Inflammatory macrophage treated with lipopolysaccharide for 4 hours (primary cell): ENCODE data around the gene ZNF341.
"Not testable (repeated sequence)": the region's sequence is repeated elsewhere in the genome, so short reads cannot be mapped to it uniquely, and the experiment has no call there.

Experiments used
- DNase-seq: peaks from one replicate; pipeline ENCODE4 v3.0.0-alpha.2; 2020

ZNF341 gene

DNA sequence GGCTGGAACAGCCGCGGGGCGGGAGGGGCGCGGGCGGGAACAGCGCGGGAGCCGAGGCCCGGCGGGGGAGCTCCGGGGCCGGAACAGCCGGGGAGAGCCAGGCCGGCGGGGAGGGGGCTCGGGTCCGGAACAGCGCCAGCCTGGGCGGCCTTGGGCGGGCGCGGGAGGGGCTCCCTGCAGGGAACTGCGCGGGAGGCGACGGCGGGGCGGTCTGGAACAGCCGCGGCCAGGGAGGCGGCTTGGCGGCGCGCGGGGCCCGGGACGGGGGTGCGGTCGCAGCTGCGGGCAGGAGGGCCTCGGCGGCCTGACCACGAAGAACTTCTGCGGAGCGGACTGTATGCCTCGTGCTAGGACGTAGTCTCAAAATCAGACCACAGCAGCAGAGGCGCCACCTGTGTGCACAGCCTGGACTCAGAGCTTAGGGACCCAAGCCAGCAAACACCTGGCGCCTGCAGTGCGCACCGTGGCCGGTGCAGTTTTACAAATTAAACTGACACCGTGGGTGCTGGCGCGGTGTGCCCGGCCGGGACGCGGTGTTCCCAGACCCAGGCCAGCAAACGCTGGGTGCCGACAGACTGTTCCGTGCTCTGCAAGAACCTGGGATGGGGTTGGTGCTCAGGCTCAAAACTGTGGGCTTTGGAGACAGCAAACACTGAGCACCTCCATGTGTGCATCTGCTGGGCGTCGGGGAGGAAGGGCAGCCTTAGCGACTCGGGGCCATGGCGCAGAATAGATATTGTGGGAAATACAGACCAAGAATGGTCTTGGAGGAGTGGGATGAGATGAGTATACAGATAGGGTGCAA is 572 bp downstream of the ZNF341 start:
- no peak for DNase-seq

DNA sequence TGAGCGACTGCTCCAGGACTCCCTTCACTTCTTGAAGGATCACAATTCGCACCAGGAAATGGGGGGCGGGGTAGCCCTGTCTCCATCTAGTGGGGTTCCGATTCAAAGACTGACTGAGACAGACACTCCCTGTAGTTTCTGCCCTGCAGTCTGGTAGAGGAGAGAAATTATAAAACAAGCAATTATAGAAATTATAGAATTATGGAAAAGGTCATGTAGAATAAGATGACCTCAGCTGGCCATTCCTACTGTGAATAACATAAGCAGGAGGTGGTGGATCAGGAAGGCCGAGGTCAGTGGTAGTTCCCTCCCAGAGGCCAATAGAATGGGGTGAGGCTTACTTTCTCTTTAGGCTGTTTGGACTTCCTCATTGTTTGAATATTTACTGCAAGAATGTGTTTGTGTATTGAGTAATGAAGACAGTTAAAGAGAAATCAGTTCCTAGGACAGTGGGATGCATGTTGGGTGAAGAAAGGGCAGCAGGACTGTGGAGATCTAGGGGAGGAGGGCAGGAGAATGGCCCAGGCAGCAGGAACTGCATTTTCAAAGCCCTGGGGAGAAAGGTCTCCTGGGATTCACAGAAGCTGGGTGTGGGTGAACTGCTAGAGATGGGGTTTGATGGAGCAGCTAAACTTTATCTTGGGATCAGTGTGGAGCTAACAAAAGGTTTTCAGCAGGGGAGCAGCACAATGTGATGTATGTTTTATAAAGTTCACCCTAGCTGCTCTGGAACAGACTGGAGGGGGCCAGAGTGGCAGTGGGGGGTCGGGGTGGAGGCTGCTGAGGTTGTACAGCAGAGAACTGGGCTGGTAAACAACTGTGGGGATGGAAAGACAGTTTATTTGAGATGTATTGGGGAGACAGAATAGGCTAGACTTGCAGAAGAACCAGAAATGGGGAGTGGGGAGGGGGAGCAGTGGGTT is 2.1 kb downstream of the ZNF341 start:
- DNase-seq, result peak; percentile 91

DNA sequence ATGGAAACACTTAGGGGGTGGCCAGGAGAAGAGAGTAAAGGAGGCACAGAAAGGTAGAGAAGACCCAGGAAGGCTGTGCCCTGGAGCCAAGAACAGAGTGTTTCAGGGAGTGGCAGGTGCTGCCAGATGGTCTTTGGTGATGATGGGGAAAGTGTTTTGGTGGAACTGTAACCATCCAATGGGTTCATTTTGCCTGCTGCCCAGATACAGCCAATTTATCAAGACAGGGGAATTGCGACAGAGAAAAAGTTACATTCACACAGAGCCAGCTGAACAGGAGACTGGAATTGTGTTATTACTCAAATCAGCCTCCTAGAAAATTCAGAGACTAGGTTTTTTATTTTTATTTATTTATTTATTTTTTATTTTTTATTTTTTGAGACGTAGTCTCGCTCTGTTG is 5.2 kb downstream of the ZNF341 start:
- DNase-seq, result no peak

DNA sequence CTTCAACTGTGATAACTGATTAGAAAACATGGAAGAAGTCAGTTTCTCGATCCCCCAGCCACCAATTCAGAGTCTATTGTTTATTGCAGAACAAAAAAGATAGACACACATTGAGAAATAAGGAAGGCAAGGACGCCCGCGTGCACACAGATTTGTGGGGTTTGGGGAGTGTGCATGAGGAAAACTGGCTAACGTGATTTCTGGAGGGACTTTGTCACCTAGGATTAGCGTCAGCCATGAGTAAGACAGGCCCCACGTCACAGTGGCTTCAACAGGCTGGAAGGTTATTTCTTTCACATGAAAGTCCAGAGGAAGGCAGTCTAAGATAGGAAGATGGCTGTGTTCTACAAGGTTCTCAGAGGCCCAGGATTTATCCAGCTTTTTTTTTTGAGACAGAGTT is 7.7 kb downstream of the ZNF341 start:
- DNase-seq, result no peak

DNA sequence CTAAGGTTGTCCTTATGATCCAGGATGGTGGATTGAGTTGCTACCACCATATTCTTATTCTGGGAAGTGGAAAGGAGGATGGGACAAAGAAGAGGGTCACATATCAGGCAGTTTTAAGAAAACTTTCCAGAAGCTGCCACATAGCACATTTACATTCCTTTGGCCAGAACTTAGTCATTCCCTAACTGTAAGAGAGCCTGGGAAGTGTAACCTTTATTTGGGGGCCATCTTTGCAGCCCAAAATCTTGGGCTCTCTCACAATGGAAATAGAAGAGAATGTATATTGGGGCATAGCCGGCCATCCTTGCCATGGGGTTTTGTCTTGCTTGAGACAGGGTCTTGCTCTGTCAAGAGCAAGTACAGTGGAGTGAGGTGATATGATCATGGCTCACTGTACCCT is 8.4 kb downstream of the ZNF341 start:
- no peak for DNase-seq

DNA sequence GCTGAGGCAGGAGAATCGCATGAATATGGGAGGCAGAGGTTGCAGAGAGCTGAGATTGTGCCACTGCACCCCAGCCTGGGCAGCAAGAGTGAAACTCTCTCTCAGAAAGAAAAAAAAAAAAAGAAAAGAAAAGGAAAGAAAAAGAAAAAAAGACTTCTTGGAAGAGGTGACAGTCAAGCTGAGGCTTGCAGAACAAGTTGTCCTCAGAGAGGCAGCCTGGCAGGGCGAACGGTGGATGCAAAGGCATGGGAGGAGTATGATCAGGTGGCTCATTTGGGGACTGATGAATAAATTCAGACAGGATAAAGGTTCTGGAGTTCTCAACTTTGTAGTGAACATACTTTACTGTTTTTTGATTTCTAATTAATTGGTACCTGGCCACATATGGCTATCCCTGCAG is 12.4 kb downstream of the ZNF341 start:
- no peak for DNase-seq

DNA sequence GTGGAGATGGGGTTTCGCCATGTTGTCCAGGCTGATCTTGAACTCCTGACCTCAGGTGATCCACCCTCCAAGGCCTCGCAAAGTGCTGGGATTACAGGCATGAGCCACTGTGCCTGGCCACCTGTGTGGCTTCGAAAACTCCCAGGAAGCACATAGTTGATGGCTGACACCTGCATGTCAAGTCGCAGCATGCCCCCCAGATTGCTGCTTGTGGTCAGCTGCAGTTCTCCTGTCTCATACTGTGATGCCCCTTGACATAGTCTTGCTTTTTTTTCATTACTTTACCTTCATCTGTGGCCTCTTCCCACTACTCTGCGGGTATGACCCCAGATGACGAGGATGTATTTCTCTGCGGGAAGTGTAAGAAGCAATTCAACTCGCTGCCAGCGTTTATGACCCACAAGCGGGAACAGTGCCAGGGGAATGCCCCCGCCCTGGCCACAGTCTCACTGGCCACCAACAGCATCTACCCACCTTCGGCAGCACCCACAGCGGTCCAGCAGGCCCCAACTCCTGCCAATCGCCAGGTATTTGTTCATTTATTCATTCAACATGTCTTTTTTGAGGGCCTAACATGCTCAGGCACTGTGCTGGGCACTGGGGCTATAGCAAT is 13.1 kb downstream of the ZNF341 start:
- no peak for DNase-seq

DNA sequence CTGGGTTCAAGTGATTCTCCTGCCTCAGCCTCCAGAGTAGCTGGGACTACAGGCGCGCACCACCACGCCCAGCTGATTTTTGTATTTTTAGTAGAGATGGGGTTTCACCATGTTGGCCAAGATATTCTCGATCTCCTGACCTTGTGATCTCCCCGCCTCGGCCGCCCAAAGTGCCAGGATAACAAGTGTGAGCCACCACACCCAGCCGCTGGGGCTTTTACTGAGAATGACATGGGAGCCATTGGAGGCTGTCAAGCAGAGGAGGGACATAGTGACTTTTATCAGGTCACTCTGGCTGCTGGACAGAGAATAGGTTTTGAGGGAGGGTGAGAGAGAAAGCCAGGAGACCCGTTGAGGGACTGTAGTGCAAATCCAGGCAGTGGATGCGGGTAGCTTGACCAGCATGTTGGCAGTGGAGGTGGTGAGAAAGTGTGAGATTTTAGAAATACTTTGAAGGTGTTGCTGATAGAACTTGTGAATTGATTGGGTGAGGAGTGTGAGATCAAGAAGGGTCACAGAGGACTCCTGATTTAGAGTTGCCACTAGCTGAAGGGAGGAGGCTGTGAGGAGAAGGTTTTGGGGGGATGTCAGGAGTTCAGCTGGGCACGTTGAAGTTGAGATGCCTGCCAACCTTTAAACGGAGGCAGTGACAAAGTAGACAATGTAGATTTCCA is 14.7 kb downstream of the ZNF341 start:
- DNase-seq, result no peak

DNA sequence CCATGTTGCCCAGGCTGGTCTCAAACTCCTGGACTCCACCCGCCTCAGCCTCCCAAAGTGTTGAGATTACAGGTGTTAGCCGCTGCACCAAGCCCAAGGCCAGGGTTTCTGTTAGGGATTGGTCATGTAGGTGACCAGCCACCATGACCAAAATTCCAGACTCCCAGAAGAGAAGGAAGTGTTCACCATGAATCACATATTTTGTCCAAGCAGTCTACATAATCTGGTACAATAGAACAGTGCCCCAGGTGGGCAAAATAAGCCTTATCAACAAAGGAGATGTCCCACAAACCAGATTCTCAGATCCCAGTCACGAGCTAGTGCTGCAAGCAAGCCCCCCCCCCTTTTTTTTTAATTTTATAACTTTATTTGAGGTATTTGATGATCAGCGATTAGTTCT is 20.0 kb downstream of the ZNF341 start:
- no peak for DNase-seq

DNA sequence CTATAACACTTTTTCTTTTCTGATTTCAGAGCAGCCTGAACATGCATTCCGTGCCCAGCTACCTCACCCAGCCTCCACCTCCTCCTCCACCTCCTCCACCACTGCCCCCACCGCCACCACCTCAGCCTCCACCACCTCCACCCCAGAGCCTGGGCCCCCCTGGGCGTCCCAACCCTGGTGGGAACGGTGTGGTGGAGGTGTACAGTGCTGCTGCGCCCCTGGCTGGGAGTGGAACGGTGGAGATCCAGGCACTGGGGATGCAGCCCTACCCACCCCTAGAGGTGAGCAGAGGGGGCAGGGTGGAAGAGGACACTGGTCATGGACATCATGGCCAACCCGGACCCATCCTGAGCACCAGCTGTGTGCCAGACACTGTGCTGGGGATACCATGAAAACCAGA is 21.3 kb downstream of the ZNF341 start:
- DNase-seq, result no peak

DNA sequence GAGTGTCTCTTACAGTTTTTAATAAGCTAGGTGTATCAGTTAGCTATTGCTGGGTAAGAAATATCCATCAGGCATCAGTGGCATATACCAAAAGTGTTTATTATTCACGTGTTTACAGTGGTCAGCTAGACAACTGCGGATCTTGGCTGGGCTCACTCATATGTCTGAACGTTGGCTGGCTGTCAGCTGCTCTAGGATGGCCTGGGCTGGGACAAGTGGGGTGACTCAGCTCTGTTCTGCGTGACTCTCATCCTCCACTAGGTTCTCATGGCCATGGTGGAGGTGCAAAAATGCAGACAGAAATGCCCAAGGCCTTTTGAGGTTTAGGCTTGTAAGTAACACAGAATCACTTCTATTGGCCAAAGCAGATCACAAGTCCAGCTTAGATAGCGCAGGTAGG is 22.0 kb downstream of the ZNF341 start:
- no peak for DNase-seq

DNA sequence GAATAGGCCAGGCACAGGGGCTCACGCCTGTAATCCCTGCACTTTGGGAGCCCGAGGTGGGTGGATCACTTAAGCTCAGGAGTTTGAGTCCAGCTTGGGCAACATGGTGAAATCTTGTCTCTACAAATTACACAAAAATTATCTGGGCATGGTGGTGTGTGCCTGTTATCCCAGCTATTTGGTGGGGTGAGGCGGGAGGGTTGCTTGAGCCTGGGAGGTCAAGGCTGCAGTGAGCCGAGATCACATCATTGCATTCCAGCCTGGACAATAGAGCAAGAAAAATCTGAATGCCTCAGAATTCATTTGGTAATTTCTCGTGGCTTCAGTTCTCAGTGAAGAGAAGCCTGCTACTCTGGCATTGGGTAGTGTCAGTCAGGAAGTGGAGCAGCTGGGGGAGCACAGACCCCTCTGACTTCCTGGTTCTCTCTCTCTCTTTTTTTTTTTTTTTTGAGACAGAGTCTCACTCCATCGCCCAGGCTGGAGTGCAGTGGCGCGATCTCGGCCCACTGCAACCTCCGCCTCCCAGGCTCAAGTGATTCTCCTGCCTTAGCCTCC is 24.2 kb downstream of the ZNF341 start:
- DNase-seq, result not testable (repeated sequence)

DNA sequence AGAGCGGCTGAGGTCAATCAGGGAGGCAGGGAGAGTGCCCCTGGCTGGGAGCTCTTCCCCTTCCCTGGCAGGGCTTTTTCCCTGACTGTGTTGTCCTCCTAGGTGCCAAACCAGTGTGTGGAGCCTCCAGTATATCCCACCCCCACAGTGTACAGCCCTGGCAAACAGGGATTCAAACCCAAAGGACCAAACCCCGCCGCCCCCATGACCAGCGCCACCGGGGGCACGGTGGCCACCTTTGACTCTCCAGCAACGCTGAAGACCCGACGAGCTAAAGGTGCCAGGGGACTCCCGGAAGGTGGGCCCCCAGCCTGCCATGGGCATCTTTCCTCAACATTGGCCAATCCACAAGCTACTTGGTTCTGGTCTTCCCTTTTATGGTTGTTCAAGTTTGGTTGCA is 25.2 kb downstream of the ZNF341 start:
- DNase-seq, result no peak

DNA sequence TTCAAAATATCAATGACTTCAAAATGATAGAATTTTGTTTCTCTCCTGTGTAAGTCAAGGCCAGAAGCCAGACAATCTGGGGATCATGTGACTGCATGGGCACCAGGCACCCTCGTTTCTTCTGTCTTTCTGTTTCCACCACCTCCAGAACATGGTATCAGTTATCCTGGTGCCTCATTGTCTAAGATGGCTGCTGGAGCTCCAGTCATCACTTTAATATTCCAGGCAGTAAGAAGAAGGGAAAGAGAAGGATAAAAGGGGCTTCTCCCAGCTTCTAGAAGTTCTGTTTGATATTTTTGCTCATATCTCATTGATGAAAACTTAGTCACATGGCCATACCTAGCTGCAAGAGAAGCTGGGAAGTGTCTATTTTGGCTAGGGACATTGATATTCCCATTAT is 25.7 kb downstream of the ZNF341 start:
- DNase-seq, result no peak

DNA sequence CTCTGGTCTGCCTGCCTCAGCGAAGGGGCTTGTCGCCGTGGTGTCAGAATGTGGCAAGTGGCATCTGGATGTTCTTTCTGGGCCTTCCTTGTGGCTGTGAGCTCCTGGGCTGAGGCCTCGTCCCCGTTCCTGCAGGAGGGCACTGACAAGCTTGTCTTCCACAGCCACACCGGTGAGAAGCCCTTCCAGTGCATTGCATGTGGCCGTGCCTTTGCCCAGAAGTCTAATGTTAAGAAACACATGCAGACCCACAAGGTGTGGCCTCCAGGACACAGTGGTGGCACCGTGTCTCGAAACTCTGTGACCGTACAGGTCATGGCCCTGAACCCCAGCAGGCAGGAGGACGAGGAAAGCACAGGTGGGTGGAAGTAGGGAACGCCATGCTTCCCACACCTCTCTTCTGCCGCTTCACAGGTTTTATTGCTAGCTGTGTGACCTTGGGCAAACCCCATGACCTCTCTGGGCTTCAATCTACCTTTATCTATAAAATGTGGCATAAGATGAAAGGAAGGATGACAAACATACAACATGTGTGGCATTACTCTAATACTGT is 30.0 kb downstream of the ZNF341 start:
- DNase-seq, result no peak

DNA sequence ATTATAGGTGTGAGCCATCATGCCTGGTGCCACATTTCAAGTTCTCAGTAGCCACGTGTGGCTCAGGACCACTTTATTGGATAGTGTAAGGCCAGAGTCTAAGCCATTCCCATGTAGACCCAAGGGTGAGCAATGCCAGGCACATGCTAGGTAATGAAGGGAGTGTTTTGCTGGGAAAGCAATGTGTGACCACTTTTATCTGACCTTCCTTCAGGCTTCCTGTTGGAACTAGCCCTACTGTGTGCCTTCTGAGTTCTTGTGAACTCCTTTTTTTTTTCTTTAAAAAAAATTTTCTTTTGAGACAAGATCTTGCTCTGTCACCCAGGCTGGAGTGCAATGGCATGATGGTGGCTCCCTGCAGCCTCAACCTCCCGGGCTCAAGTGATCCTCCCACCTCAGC is 33.3 kb downstream of the ZNF341 start:
- DNase-seq, result no peak

DNA sequence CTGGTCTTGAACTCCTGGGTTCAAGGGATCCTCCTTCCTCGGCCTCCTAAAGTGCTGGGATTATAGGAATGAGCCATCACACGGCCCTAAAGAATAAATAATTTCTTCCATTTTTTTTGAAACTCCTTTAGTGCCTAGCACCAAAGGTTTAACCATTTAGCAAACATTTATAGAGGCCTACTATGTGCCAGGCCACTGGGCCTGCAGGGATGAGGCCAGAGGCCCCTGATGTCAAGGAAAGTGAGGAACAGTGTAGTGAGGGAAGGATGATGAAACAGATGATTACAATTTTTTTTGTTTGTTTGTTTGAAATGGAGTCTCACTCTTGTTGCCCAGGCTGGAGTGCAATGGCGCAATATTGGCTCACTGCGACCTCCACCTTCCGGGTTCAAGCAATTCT is 33.8 kb downstream of the ZNF341 start:
- DNase-seq, result no peak

DNA sequence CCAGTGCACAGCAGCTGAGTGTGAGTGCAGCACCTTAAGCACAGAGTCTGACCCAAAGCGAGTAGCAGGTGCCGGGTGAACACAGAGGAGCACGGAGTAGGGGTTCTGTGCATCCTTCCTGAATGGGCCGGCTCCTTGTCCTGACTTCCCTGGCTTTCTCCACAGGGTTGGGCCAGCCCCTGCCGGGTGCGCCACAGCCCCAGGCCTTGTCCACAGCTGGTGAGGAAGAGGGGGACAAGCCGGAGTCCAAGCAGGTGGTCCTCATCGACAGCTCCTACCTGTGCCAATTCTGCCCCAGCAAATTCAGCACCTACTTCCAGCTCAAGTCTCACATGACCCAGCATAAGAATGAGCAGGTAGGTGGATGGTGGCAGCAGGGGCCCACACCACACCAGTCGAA is 34.9 kb downstream of the ZNF341 start:
- DNase-seq, result no peak

DNA sequence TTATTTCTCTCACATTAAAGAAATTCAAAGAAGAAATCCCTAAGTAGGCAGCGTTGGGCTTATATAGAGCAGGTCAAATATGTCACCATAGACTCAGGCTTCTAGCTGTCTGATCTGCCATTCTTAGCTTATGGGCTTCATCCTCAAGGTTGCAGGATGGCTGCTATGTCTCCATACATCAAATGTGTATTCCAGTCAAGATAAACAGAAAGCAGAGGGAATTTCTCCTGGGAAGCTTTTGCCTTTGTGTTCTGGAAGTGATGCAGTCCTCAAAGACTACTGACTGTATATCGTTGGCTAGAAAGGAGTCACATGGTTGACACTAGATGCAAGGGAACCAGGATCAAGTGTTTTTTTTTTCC is 36.0 kb downstream of the ZNF341 start:
- no peak for DNase-seq

DNA sequence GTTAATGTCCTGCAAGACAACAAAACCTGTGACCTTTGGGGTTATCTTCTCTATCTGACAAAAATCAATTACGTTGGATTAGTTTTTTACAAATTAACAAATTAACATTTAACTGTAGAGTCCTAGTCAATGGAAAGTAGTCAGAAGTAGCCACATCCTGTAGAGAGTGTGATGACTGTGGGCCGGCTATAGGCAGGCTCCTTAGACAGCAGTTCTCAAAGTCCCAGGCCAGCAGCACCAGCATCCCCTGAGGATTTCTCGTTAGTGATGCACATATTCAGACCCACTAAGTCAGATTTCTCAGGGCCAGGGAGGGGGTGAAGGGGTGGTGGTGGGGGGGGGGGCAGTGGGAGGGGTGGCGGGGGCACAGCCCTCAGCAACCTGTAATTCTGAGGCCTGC is 37.2 kb downstream of the ZNF341 start:
- no peak for DNase-seq

DNA sequence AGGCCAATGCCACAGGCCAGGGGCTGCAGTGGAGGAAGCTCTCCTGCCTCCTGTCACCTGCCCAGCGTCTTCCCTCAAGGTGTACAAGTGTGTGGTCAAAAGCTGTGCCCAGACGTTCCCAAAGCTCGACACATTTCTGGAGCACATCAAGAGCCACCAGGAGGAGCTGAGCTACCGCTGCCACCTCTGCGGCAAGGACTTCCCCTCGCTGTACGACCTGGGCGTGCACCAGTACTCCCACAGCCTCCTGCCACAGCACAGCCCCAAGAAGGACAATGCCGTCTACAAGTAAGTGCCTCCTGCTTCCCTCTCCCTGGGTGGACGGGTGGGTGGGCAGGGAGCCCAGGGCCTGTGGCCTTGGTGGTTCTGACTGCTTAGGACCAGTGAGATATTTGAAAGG is 38.2 kb downstream of the ZNF341 start:
- DNase-seq, result no peak

DNA sequence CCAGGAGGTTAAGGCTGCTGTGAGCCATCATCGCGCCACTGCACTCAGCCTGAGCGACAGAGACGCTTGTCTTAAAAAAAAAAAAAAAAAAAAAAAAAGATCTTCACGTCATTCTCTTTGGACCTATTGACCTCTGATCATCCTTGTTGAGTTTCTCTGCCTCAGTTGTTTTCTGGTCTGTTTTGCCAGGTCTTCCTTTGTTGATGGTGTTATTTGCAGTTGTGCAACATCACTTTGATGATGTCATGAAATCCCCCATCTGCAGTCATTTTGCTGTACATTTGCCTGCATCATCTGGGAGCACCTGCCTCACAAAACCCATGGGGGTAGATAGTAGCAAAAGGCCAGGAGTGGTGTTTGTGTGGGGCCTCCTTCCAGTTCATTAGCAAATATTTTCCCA is 40.1 kb downstream of the ZNF341 start:
- no peak for DNase-seq

DNA sequence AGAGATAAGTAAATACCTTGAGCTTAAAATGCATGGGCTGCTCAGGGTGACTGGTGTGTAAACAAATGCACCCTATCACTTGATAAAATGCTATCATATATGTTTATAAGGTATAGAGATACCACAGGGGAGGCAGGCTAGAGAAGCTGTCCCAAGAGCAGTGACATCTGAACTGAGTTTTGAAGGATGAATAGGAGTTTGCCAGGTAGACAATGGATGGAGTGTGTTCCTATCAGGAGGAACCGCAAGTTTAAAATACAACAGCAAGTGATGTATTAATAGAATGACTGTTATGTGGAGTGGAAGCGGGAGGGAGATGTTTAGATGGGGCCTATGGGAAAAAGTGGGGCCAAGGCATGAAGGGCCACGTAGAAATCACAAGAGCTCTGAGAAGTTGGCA is 40.6 kb downstream of the ZNF341 start:
- DNase-seq, result no peak
